C1 segment of cervical spinal cord (tissue), 14 donors: Measurements from ENCODE around the gene ERI2.
A peak's percentile ranks its signal among the peaks of the same experiment; 100 is the strongest.
"Not testable (repeated sequence)": the region's sequence is repeated elsewhere in the genome, so short reads cannot be mapped to it uniquely, and the experiment has no call there.

ENCODE experiments used
- DNase-seq, 14 donors: peaks; one replicate each; lab custom pipeline; 2025; lab: John Stamatoyannopoulos, UW

Gene ERI2

GRCh38 chr16:20818929-20819585 lies 12.8 kb upstream of the ERI2 start:
- DNase-seq: no peak

GRCh38 chr16:20814784-20815183 lies 8.5 kb upstream of the ERI2 start:
- DNase-seq: no peak

GRCh38 chr16:20812510-20812909 lies 6.2 kb upstream of the ERI2 start:
- DNase-seq: no peak

- DNase-seq: no peak
Observed at GRCh38 chr16:20811889-20812439, 5.7 kb upstream of the ERI2 start.

GRCh38 chr16:20807862-20808261 lies 1.6 kb upstream of the ERI2 start:
- DNase-seq: no peak

- DNase-seq: not testable (repeated sequence)
Observed at GRCh38 chr16:20805684-20806167, 546 bp downstream of the ERI2 start.

- DNase-seq: no peak
Observed at GRCh38 chr16:20803561-20804214, 2.6 kb downstream of the ERI2 start.

- DNase-seq: no peak
Observed at GRCh38 chr16:20803192-20803560, 3.1 kb downstream of the ERI2 start.

GRCh38 chr16:20801278-20801677 lies 5.0 kb downstream of the ERI2 start:
- no peak for DNase-seq

GRCh38 chr16:20799599-20799998 lies 6.7 kb downstream of the ERI2 start:
- DNase-seq: peak in 1 of 14 donors; percentile 8

GRCh38 chr16:20798364-20798763 lies 7.9 kb downstream of the ERI2 start:
- DNase-seq: no peak

GRCh38 chr16:20791923-20792612 lies 14.2 kb downstream of the ERI2 start:
- DNase-seq: no peak

- no peak for DNase-seq
Observed at GRCh38 chr16:20789130-20789529, 17.1 kb downstream of the ERI2 start.

GRCh38 chr16:20784204-20784603 lies 22.1 kb downstream of the ERI2 start:
- no peak for DNase-seq

- no peak for DNase-seq
Observed at GRCh38 chr16:20782470-20782869, 23.8 kb downstream of the ERI2 start.

GRCh38 chr16:20781697-20782096 lies 24.6 kb downstream of the ERI2 start:
- no peak for DNase-seq

- no peak for DNase-seq
Observed at GRCh38 chr16:20774703-20775362, 31.4 kb downstream of the ERI2 start.

- DNase-seq: no peak
Observed at GRCh38 chr16:20773679-20774078, 32.6 kb downstream of the ERI2 start.

- DNase-seq: no peak
Observed at GRCh38 chr16:20768818-20769217, 37.5 kb downstream of the ERI2 start.

GRCh38 chr16:20768121-20768520 lies 38.2 kb downstream of the ERI2 start:
- DNase-seq: no peak

- DNase-seq: no peak
Observed at GRCh38 chr16:20767577-20767976, 38.7 kb downstream of the ERI2 start.

- DNase-seq: no peak
Observed at GRCh38 chr16:20766294-20766693, 40.0 kb downstream of the ERI2 start.
